PFSK-1 (cell line): ENCODE data around the gene CHD6. TPM values are rescaled to one million over a fixed set of nuclear protein-coding genes. Genes with fewer than 3 reads are reported as not detected.
A peak's percentile ranks its signal among the peaks of the same experiment; 100 is the strongest.

Source experiments
- FOXP2 ChIP-seq: optimal IDR thresholded peaks from 2 replicates; pipeline ENCODE3; 2011; ENCODE audit warnings: borderline replicate concordance, control low read depth, inconsistent platforms; ENCODE audit not compliant: insufficient read depth; ENCODE audit errors: extremely low read length, extremely low read depth
- POLR2AphosphoS5 ChIP-seq: IDR thresholded peaks from 2 replicates; pipeline ENCODE4 v1.6.1; 2012; ENCODE audit warnings: low read depth, mild to moderate bottlenecking, control low read depth, low read length, moderate library complexity
- SIN3A ChIP-seq: IDR thresholded peaks from 2 replicates; pipeline ENCODE4 v1.6.1; 2012; ENCODE audit warnings: mild to moderate bottlenecking, low read length, moderate library complexity, borderline replicate concordance; ENCODE audit not compliant: insufficient read depth
- TAF1 ChIP-seq: IDR thresholded peaks from 2 replicates; pipeline ENCODE4 v1.6.1; 2012; ENCODE audit warnings: low read length, control low read depth, borderline replicate concordance; ENCODE audit not compliant: insufficient read depth
- polyA plus RNA-seq: library from polyadenylated mRNA; unstranded; fragments of >200 nt; gene quantifications from one replicate; pipeline ENCODE4 v1.2.1, GENCODE V29; 2012; ENCODE audit warnings: low read depth, missing spikeins; ENCODE audit not compliant: insufficient read length
- TF ChIP-seq, protein P1 (sequence below), 2 experiments: IDR thresholded peaks; 2 replicates each; pipeline versions ENCODE4 v1.6.1 to v1.8.0; 2011 to 2012; ENCODE audit warnings: low read depth in 2 of 2, low read length in 2 of 2, control low read depth in 1 of 2, inconsistent platforms in 1 of 2, mild to moderate bottlenecking in 1 of 2, moderate library complexity in 1 of 2; ENCODE audit not compliant: insufficient read depth in 1 of 2

The CHD6 gene, protein sequence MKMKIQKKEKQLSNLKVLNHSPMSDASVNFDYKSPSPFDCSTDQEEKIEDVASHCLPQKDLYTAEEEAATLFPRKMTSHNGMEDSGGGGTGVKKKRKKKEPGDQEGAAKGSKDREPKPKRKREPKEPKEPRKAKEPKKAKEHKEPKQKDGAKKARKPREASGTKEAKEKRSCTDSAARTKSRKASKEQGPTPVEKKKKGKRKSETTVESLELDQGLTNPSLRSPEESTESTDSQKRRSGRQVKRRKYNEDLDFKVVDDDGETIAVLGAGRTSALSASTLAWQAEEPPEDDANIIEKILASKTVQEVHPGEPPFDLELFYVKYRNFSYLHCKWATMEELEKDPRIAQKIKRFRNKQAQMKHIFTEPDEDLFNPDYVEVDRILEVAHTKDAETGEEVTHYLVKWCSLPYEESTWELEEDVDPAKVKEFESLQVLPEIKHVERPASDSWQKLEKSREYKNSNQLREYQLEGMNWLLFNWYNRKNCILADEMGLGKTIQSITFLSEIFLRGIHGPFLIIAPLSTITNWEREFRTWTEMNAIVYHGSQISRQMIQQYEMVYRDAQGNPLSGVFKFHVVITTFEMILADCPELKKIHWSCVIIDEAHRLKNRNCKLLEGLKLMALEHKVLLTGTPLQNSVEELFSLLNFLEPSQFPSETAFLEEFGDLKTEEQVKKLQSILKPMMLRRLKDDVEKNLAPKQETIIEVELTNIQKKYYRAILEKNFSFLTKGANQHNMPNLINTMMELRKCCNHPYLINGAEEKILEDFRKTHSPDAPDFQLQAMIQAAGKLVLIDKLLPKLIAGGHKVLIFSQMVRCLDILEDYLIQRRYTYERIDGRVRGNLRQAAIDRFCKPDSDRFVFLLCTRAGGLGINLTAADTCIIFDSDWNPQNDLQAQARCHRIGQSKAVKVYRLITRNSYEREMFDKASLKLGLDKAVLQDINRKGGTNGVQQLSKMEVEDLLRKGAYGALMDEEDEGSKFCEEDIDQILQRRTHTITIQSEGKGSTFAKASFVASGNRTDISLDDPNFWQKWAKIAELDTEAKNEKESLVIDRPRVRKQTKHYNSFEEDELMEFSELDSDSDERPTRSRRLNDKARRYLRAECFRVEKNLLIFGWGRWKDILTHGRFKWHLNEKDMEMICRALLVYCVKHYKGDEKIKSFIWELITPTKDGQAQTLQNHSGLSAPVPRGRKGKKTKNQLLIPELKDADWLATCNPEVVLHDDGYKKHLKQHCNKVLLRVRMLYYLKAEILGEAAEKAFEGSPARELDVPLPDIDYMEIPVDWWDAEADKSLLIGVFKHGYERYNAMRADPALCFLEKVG (N-terminal part only)
- 3.7 TPM for polyA plus RNA-seq

DNA sequence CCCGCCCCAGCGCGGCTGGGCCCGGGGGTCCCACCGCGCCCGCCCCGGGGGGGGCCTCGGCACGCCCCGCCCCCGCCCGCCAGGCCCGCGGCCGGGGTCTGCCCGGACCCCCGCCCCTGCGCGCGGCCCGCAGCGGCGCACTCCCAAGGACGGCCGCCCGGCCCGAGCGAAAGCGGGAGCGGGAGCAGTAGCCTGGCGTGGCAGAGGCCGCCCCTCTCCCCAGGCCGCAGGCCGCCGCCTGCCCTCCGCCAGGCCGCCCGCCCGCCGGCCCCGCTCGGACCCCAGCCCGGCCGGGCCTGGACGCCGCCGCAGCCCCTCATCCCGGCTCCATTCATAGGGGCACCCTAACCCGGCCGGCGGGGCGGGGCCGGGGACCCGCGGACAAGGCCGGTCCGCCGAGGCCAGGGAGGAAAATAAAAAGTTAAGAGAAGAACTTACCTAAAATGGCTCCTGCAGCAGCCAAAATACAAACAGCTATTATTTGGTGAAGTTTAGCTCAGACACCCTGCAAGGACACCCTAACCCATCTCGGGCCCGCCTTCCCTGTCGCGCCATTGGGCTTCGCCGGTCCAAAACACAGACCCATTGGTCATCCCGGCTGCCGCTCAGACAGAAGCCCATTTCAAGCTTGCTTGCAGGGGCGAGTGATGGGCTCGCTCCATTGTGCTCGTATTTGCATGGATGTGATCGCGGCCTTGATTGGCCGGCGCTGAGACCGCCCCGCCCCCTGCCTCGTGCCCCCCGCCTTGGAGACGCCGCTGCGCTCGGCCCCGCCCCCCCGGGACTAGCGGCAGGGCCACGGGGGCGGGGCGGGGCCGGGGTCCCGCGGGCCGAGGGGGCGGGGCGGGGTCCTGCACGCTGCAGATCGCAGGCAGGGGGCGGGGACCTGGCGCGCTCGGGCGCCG, at the start of gene CHD6:
CHD6 (minus strand) TSS at position 476 of the 905 bp plus-strand sequence. CDS start 67,040 bp downstream, outside the sequence.
- peak; percentile 20; the same call in 1 of the 2 replicates for TF ChIP-seq POLR2AphosphoS5
- TF ChIP-seq TAF1: no peak
- peak; percentile 62 for TF ChIP-seq FOXP2
- TF ChIP-seq SIN3A: no peak; the same call in 1 of the 2 replicates

DNA sequence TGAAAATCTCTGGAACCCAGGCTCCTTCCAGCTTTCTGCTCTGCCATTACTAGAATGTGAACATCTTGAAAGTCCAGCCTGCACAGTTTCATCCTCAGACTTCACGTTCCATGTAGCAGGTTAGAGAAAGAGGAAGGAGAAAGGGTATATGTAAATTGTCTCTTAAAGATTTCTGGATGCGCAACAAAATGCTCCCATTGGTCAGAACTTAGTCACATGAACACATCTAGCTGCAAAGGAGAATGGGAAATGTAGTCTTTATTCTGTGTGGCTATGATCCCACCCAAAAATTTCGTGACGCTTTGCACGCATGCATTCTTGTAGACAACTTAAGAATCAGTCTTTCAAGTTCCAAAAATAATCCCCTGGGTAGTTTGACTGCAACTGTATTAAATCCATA, 46.4 kb upstream of the CHD6 start:
- TF ChIP-seq SIN3A (no peak), TAF1 (no peak), FOXP2 (no peak), POLR2AphosphoS5 (no peak)
- TF ChIP-seq, protein P1, sequence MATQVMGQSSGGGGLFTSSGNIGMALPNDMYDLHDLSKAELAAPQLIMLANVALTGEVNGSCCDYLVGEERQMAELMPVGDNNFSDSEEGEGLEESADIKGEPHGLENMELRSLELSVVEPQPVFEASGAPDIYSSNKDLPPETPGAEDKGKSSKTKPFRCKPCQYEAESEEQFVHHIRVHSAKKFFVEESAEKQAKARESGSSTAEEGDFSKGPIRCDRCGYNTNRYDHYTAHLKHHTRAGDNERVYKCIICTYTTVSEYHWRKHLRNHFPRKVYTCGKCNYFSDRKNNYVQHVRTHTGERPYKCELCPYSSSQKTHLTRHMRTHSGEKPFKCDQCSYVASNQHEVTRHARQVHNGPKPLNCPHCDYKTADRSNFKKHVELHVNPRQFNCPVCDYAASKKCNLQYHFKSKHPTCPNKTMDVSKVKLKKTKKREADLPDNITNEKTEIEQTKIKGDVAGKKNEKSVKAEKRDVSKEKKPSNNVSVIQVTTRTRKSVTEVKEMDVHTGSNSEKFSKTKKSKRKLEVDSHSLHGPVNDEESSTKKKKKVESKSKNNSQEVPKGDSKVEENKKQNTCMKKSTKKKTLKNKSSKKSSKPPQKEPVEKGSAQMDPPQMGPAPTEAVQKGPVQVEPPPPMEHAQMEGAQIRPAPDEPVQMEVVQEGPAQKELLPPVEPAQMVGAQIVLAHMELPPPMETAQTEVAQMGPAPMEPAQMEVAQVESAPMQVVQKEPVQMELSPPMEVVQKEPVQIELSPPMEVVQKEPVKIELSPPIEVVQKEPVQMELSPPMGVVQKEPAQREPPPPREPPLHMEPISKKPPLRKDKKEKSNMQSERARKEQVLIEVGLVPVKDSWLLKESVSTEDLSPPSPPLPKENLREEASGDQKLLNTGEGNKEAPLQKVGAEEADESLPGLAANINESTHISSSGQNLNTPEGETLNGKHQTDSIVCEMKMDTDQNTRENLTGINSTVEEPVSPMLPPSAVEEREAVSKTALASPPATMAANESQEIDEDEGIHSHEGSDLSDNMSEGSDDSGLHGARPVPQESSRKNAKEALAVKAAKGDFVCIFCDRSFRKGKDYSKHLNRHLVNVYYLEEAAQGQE (IDR thresholded peaks at IDR 0.05; ENCODE audit: insufficient read depth in 1 of 2, low read depth in 2 of 2, low read length in 2 of 2): no peak

DNA sequence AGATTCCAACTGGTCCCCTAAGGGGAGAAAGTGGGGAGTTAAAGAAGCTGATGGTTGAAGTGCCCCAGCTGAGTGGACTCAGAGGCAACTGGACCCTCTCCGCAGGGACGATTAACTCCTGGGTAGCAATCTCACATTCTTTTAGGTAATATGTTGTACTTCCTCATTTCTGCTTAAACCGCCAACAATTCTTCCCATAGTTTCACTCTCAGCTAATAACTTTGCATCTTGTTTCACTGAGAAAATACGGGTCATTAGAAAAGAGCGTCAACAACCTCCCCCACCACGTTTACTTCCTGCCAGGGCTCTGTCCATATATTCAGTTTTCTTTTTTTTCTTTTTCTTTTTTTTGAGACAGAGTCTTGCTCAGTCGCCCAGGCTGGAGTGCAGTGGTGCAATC, 39.5 kb upstream of the CHD6 start:
- no peak for TF ChIP-seq SIN3A
- TF ChIP-seq TAF1: no peak
- TF ChIP-seq FOXP2: no peak
- no peak for TF ChIP-seq POLR2AphosphoS5
- TF ChIP-seq, protein P1 (IDR thresholded peaks at IDR 0.05; ENCODE audit: insufficient read depth in 1 of 2, low read depth in 2 of 2, low read length in 2 of 2): no peak

DNA sequence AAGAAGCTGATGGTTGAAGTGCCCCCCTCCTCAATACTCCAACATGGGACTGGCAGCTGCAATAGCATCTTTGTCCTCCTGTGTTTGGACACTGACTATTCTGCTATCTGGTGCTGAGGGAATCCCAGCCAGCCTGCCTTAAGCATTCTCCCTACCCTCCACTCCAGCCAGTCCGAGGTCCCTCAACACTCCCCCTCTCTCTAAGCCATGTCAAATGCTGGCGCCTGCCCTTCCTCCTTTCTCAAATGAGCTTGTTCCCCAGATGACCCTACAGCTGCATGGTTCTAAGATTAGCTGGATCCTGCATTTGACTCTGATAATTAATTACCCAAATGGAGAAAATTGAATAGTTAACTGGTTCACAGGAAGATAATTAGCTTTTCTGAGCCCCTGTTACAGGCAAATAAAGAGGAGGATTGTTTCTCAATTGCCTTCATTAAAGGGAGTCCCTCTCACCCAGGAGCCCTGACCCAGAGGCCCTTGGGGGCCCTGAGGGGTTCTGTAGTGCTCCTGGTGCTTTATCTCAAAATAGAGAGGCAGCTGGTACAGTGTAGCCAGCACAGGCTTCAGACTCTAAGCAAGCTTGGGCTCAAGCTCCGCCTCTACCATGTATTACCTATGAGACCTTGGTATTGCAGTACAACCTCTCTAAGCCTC, 37.9 kb upstream of the CHD6 start:
- TF ChIP-seq, protein P1 (IDR thresholded peaks at IDR 0.05; ENCODE audit: insufficient read depth in 1 of 2, low read depth in 2 of 2, low read length in 2 of 2): no peak
- TF ChIP-seq SIN3A (no peak), FOXP2 (no peak), TAF1 (no peak), POLR2AphosphoS5 (no peak)
